Activated CD4-positive, alpha-beta T cell treated with anti-CD3 and anti-CD28 coated beads, Interleukin-2, amount 50 U/mL, for 4 hours (primary cell): ENCODE measurements around the gene RNLS.

Experiments used
- DNase-seq, 2 experiments: peaks; one replicate each; pipeline ENCODE4 v3.0.0-alpha.2; 2020

RNLS gene

GRCh38 chr10:88551246-88551645 lies 31.9 kb downstream of the RNLS start:
- DNase-seq, result no peak

GRCh38 chr10:88546497-88546896 lies 36.6 kb downstream of the RNLS start:
- DNase-seq, result no peak

GRCh38 chr10:88545359-88545758 lies 37.8 kb downstream of the RNLS start:
- DNase-seq, result no peak

GRCh38 chr10:88544140-88544870 lies 38.8 kb downstream of the RNLS start:
- DNase-seq, result no peak

- no peak for DNase-seq
These were observed 40.6 kb downstream of the RNLS start for GRCh38 chr10:88542522-88542921.

GRCh38 chr10:88541116-88541626 lies 41.9 kb downstream of the RNLS start:
- DNase-seq, result no peak

GRCh38 chr10:88540351-88540750 lies 42.8 kb downstream of the RNLS start:
- DNase-seq, result no peak

- no peak for DNase-seq
These were observed 45.1 kb downstream of the RNLS start for GRCh38 chr10:88538048-88538447.

- no peak for DNase-seq
These were observed 45.8 kb downstream of the RNLS start for GRCh38 chr10:88537322-88537721.

GRCh38 chr10:88536437-88536836 lies 46.7 kb downstream of the RNLS start:
- no peak for DNase-seq

GRCh38 chr10:88534072-88534665 lies 48.9 kb downstream of the RNLS start:
- no peak for DNase-seq

GRCh38 chr10:88531392-88532052 lies 51.6 kb downstream of the RNLS start:
- no peak for DNase-seq

GRCh38 chr10:88530629-88531391 lies 52.3 kb downstream of the RNLS start:
- no peak for DNase-seq

GRCh38 chr10:88530093-88530492 lies 53.0 kb downstream of the RNLS start:
- DNase-seq, result no peak

GRCh38 chr10:88528806-88529570 lies 54.1 kb downstream of the RNLS start:
- no peak for DNase-seq

GRCh38 chr10:88528201-88528600 lies 54.9 kb downstream of the RNLS start:
- no peak for DNase-seq

GRCh38 chr10:88527245-88527644 lies 55.9 kb downstream of the RNLS start:
- no peak for DNase-seq

GRCh38 chr10:88526501-88527105 lies 56.5 kb downstream of the RNLS start:
- DNase-seq, result no peak

GRCh38 chr10:88525371-88526069 lies 57.6 kb downstream of the RNLS start:
- DNase-seq, result no peak

- DNase-seq, result no peak
These were observed 59.2 kb downstream of the RNLS start for GRCh38 chr10:88523739-88524400.

- DNase-seq, result no peak
These were observed 60.4 kb downstream of the RNLS start for GRCh38 chr10:88522715-88523114.
